Gastroesophageal sphincter (tissue), 4 donors: ENCODE data around the gene OLFM2. TPM values are rescaled to one million over a fixed set of nuclear protein-coding genes. Genes with fewer than 3 reads are reported as not detected.
A peak's percentile ranks its signal among the peaks of the same experiment; 100 is the strongest.

Source experiments
- ATAC-seq: fragments of 150-250 bp; one replicate; pipeline ENCODE4 v1.9.1; 2016; ENCODE audit warnings: mild to moderate bottlenecking, moderate library complexity
- H3K27ac ChIP-seq, 4 donors: fragments of 200-600 bp; sonication (generic) in 3 of 4; 1 replicate in 3 of 4; 2 replicates in 1 of 4; pipeline ENCODE4 v1.5.1; 2016 to 2019
- H3K27me3 ChIP-seq: fragments of 200-600 bp; sonication (generic); one replicate; pipeline ENCODE4 v1.5.1; 2019
- H3K36me3 ChIP-seq, 2 donors: fragments of 200-600 bp; sonication (generic); one replicate each; pipeline ENCODE4 v1.5.1; 2019; ENCODE audit warnings: control low read depth in 1 of 2
- H3K4me1 ChIP-seq, 3 donors: fragments of 200-600 bp; sonication (generic); 1 replicate in 2 of 3; 2 replicates in 1 of 3; pipeline ENCODE4 v1.5.1; 2016 to 2019; ENCODE audit warnings: control low read depth in 2 of 3
- H3K4me3 ChIP-seq, 2 donors: fragments of 200-600 bp; sonication (generic); one replicate each; pipeline ENCODE4 v1.5.1; 2019; ENCODE audit warnings: mild to moderate bottlenecking in 1 of 2, moderate library complexity in 1 of 2
- H3K9me3 ChIP-seq, 3 donors: fragments of 200-600 bp; sonication (generic); one replicate each; pipeline ENCODE4 v1.5.1; 2017 to 2019; ENCODE audit warnings: control low read depth in 2 of 3
- EP300 ChIP-seq: sonication (generic); formaldehyde crosslinking; IDR thresholded peaks from one replicate; pipeline ENCODE4 v1.6.1; 2017; ENCODE audit warnings: antibody characterized with exemption, mild to moderate bottlenecking
- POLR2A ChIP-seq, 2 donors: fragments of 450-650 bp; IDR thresholded peaks; one replicate each; pipeline ENCODE4 v1.6.1; 2017; ENCODE audit warnings: antibody characterized with exemption in 2 of 2, mild to moderate bottlenecking in 2 of 2, moderate library complexity in 1 of 2
- POLR2AphosphoS5 ChIP-seq: sonication (generic); formaldehyde crosslinking; IDR thresholded peaks from one replicate; pipeline ENCODE4 v1.6.1; 2017; ENCODE audit warnings: antibody characterized with exemption
- WGBS, 2 donors: methylation state at CpG; one replicate each; pipeline ENCODE4 v1.1.5; 2018; ENCODE audit warnings: low coverage in 1 of 2; 5-methylcytosine and 5-hydroxymethylcytosine counted together
- total RNA-seq, 4 donors: library from RNA; depleted of rRNA; stranded (reverse); fragments of >200 nt; gene quantifications; one replicate each; pipeline ENCODE4 v1.1.0, GENCODE V29; 2016
- TF ChIP-seq, protein P1 (sequence below), 4 experiments: fragments of 200-600 bp in 2 of 4; fragments of 450-650 bp in 2 of 4; sonication (generic) in 1 of 4; IDR thresholded peaks; one replicate each; pipeline ENCODE4 v1.5.1; 2017 to 2019; ENCODE audit warnings: antibody characterized with exemption in 4 of 4, mild to moderate bottlenecking in 2 of 4, moderate library complexity in 2 of 4

OLFM2 gene
- total RNA-seq, 4 donors from 2014 or later = 2.6 to 21.9 (median 8.5) TPM

DNA sequence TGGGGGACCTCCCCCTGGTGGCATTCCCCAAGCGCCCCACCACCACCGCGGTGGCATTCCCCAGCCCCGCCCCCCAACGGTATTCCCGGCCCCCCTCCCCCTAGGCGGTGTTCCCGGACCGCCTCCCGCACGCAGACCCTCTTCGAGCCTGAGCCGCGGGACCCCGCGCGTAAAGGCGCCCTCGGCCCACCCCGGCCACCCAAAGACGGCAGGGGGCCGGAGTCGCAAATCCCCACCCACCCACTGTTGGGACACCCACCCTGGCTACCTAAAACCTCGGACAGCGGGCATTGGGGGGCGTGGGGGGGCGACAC lies 22.4 kb downstream of the OLFM2 start:
- Histone ChIP-seq H3K4me3 (peak overlapping the region; percentile 3 to 57), H3K27me3 (peaks cover 95% of the 10 kb centered on the region), H3K4me1 (peaks cover 0 to 27% (median 17%) of the 10 kb centered on the region in 3 donors), H3K36me3 (no peaks in the 10 kb centered on the region), H3K27ac (peak overlapping the region in 1 of 4 donors; percentile 13), H3K9me3 (no peaks in the 10 kb centered on the region)
- TF ChIP-seq EP300 (no peak), POLR2A (IDR thresholded peaks at IDR 0.05) (no peak), POLR2AphosphoS5 (no peak)
- TF ChIP-seq, protein P1, sequence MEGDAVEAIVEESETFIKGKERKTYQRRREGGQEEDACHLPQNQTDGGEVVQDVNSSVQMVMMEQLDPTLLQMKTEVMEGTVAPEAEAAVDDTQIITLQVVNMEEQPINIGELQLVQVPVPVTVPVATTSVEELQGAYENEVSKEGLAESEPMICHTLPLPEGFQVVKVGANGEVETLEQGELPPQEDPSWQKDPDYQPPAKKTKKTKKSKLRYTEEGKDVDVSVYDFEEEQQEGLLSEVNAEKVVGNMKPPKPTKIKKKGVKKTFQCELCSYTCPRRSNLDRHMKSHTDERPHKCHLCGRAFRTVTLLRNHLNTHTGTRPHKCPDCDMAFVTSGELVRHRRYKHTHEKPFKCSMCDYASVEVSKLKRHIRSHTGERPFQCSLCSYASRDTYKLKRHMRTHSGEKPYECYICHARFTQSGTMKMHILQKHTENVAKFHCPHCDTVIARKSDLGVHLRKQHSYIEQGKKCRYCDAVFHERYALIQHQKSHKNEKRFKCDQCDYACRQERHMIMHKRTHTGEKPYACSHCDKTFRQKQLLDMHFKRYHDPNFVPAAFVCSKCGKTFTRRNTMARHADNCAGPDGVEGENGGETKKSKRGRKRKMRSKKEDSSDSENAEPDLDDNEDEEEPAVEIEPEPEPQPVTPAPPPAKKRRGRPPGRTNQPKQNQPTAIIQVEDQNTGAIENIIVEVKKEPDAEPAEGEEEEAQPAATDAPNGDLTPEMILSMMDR (IDR thresholded peaks at IDR 0.05) = no peak
- ATAC-seq = no peak
- WGBS, 2 donors = no CpG with 5 or more reads among the region's 27 CpGs

DNA sequence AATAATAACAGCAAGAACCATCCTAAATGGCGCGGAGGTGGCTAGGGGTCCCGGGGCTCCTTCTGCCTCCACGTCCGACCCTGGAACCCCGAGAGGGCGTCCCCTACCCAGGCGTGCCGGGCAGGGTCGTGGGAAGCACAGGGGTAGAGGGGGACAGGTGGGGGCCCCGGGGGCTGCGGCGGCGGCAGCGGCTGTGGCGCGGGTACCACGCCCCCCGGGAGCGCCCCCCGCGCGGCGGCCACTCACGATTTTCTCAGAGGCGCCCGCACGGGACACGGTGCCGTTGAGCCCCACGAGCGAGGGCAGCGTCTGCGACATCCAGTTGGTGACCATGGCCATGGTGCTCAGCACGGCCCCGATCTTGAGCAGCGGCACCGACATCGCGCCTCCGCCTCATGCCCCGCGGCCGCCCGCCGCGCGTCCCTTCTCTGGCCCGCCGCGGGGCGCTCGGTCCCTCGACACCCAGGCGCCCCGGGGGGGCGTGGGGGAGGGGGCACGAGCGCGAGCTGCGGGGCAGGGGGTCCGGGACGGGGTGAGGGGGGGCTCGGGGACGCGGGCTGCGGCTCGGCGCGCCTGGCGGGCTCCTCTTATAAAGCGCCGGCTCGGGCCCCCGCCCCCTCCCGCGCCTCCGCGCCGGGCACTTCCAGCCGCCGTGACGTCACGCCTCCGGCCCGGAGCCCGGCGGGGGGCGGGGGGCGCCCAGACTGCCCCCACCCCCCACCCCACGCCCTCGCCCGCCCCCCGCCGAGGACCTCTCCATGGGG lies 22.9 kb downstream of the OLFM2 start:
- Histone ChIP-seq H3K9me3 (no peaks in the 10 kb centered on the region), H3K27ac (peak overlapping the region in 1 of 4 donors; percentile 13), H3K36me3 (no peaks in the 10 kb centered on the region), H3K4me1 (peaks cover 0 to 27% (median 17%) of the 10 kb centered on the region in 3 donors), H3K27me3 (peaks cover 95% of the 10 kb centered on the region), H3K4me3 (peak overlapping the region; percentile 3 to 57)
- no CpG with 5 or more reads among the region's 95 CpGs for WGBS, 2 donors
- no peak for ATAC-seq
- TF ChIP-seq, protein P1 (IDR thresholded peaks at IDR 0.05) = no peak

DNA sequence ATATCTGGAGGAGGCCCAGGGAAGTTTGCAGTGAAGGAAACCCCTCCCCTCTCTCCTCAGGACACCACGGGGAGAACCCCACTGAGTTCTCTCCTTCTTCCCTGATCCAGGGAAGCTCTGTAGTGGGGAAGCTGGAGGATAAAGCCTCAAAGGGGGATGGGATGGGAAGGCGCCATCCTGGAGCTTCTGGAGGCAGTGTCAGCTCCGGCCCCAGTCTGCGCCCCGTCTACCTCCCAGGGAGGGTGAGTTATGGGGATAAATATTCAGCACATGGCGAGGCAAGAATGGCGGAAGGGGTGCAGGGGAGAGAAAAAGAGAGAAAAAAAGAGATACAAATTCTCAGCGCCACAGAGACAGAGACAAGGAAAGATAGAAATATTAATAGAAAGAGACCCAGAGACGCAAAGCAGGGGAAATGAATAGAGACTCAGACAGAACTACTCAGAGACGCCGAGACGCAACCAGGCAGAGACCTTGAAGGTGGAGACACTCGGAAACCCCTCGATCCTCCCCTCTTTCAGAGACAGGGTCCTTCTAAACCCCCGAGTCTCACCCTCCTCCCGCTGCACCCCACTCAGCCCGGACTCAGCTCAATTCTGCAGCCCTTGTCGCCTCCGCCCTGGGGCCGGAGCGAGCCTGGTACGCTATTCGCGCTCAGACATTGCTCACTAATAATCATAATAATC lies 23.6 kb downstream of the OLFM2 start:
- H3K27me3 ChIP-seq = peaks cover 89% of the 10 kb centered on the region
- no peaks in the 10 kb centered on the region for H3K36me3 ChIP-seq
- no peaks in the 10 kb centered on the region for H3K9me3 ChIP-seq
- no peak overlapping the region for H3K27ac ChIP-seq
- H3K4me1 ChIP-seq = peaks cover 0 to 27% (median 17%) of the 10 kb centered on the region in 3 donors
- WGBS, 2 donors = 15 to 35% methylated on average over 10 to 14 of the region's 24 CpGs
- peak overlapping the region in 1 of 2 donors; percentile 57 for H3K4me3 ChIP-seq
- ATAC-seq = no peak
- TF ChIP-seq EP300 (no peak), POLR2AphosphoS5 (no peak), POLR2A (IDR thresholded peaks at IDR 0.05) (no peak)
- TF ChIP-seq, protein P1 (IDR thresholded peaks at IDR 0.05) = no peak

DNA sequence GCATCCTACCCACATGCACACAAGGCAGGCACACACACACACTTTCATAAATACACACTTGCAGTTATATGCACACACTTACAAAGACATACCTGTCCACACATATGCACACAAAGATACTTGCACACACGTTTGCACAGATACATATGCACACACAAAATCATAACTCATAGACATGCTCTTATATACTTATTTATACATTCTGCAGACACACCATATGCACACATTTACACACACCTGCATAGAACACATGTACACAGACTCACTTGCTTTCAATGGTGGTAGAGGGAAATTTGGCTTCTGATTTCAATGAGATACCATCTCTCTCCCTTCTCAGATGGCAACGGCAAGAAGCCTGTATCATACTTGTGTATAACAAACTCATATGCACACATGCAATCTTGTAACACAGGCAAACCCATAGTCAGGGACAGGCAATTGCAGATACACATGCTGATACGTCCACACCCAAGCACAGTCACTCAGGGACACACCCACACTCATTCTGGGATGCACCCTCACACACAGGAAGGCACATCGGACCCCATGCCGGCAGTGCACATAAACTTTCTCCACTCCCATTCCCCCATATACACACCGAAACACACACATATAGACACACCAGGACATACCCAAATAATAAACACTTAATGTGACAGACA lies 24.7 kb downstream of the OLFM2 start:
- Histone ChIP-seq H3K9me3 (no peaks in the 10 kb centered on the region), H3K4me3 (no peak overlapping the region), H3K27ac (no peak overlapping the region), H3K4me1 (peaks cover 0 to 23% (median 17%) of the 10 kb centered on the region in 3 donors), H3K36me3 (no peaks in the 10 kb centered on the region), H3K27me3 (peaks cover 88% of the 10 kb centered on the region)
- ATAC-seq = no peak
- TF ChIP-seq POLR2A (IDR thresholded peaks at IDR 0.05) (no peak), POLR2AphosphoS5 (no peak), EP300 (no peak)
- TF ChIP-seq, protein P1 (IDR thresholded peaks at IDR 0.05) = no peak
- 43 to 46% methylated on average over 3 to 5 of the region's 6 CpGs for WGBS, 2 donors
